Measurements from ENCODE around the gene OR1B1.
"Not testable (repeated sequence)": the region's sequence is repeated elsewhere in the genome, so short reads cannot be mapped to it uniquely, and the experiment has no call there.

Gene OR1B1

DNA sequence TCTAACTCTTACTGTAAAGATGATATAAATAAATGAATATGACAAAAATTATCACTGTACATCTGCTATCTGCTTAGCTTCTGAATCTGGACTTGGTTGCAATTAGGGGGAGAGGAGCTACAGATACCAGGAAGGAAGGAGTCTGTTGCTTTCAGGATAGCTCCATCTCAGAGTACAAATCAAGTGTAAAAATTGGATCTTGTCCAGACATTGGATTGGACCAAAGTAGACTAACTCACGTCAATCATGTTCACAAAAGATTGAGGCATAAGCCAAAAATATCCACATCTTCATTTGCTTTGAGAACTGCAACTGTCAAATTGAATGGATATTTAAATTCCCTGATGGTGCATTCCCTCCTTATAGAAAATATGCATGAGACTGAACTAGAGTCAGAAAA lies 51.7 kb downstream of the OR1B1 start:
- no peak overlapping the region for H3K27ac ChIP-seq (ENCODE audit: low read depth, low read length)
- H3K36me3 ChIP-seq (ENCODE audit: control insufficient read depth, insufficient read depth, low read length): no peaks in the 10 kb centered on the region
- H3K9me3 ChIP-seq (ENCODE audit: control insufficient read depth, insufficient read depth, low read depth, low read length): peaks cover 12% of the 10 kb centered on the region
- no peak overlapping the region for H3K4me3 ChIP-seq (ENCODE audit: low read depth, low read length)
- no peak overlapping the region for H3K9ac ChIP-seq (ENCODE audit: low read length)
- peaks cover 9% of the 10 kb centered on the region; the same call in 1 of the 2 replicates for H3K27me3 ChIP-seq (ENCODE audit: control insufficient read depth, insufficient read depth, low read length)
- no peaks in the 10 kb centered on the region for H3K4me1 ChIP-seq (ENCODE audit: control insufficient read depth, insufficient read depth, low read length)

GRCh38 chr9:122583284-122583683 lies 74.1 kb downstream of the OR1B1 start, which contains the start of gene OR1L8:
OR1L8 (minus strand) TSS chr9:122583384; CDS start chr9:122568477, 14,907 bp downstream.
- not testable (repeated sequence) for H3K9me3 ChIP-seq (ENCODE audit: control insufficient read depth, insufficient read depth, low read depth, low read length)

DNA sequence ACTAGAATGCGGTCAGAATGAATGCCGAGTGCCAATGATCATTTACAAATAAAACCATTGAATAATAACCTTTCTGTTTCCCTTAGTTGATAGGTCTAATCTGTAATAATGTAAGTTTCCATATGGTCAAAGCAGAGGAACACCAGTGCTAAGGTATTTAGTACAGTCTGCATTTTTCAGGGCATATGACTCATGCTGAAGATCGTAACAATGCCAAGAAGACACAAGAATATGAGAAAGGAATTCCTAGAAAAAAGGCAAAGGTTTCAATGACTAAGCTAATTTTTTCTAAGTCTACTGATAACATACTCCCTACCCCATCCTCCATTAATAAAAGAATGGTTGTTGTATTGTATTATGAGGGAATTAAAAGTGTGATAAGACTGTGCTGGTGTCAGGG lies 77.1 kb downstream of the OR1B1 start:
- H3K4me1 ChIP-seq (ENCODE audit: control insufficient read depth, insufficient read depth, low read length): no peaks in the 10 kb centered on the region
- H3K36me3 ChIP-seq (ENCODE audit: control insufficient read depth, insufficient read depth, low read length): no peaks in the 10 kb centered on the region
- no peak overlapping the region for H3K9ac ChIP-seq (ENCODE audit: low read length)
- H3K27ac ChIP-seq (ENCODE audit: low read depth, low read length): no peak overlapping the region
- H3K4me3 ChIP-seq (ENCODE audit: low read depth, low read length): no peak overlapping the region
- no peaks in the 10 kb centered on the region for H3K27me3 ChIP-seq (ENCODE audit: control insufficient read depth, insufficient read depth, low read length)
- no peaks in the 10 kb centered on the region; the same call in 1 of the 2 replicates for H3K9me3 ChIP-seq (ENCODE audit: control insufficient read depth, insufficient read depth, low read depth, low read length)

More at GRCh38 chr9:122583284-122583683, 74.1 kb downstream of the OR1B1 start, which contains the start of gene OR1L8:
- H3K9ac ChIP-seq (ENCODE audit: low read length); H3K27me3 ChIP-seq (ENCODE audit: control insufficient read depth, insufficient read depth, low read length); H3K4me3 ChIP-seq (ENCODE audit: low read depth, low read length); H3K36me3 ChIP-seq (ENCODE audit: control insufficient read depth, insufficient read depth, low read length); H3K4me1 ChIP-seq (ENCODE audit: control insufficient read depth, insufficient read depth, low read length); H3K27ac ChIP-seq (ENCODE audit: low read depth, low read length): not testable (repeated sequence)

DNA sequence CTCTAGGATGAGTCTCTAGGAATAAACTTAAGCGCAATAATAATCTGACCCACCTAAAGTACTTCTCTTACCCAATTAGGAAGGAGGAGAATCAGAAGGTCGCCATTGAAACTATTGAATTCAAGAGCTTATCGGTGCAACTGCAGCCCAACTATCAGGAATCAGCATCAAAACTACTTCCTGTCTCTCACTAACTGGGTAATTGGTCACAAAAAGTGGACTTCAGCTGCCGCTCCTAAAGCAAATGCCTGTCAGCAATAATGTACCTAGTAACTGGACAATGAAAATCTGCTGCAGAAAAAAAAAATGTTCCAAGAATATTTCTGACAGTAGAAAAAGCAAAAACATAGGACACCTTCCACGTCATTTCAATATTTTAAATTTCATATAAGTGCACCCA lies 77.6 kb downstream of the OR1B1 start:
- Histone ChIP-seq H3K9me3 (ENCODE audit: control insufficient read depth, insufficient read depth, low read depth, low read length) (no peaks in the 10 kb centered on the region; the same call in 1 of the 2 replicates), H3K4me1 (ENCODE audit: control insufficient read depth, insufficient read depth, low read length) (no peaks in the 10 kb centered on the region), H3K27ac (ENCODE audit: low read depth, low read length) (no peak overlapping the region), H3K27me3 (ENCODE audit: control insufficient read depth, insufficient read depth, low read length) (no peaks in the 10 kb centered on the region), H3K36me3 (ENCODE audit: control insufficient read depth, insufficient read depth, low read length) (no peaks in the 10 kb centered on the region), H3K4me3 (ENCODE audit: low read depth, low read length) (no peak overlapping the region), H3K9ac (ENCODE audit: low read length) (no peak overlapping the region)

Measured in HUES6 (cell line).